HG02943 (cell line): ENCODE results near the gene DUSP11.
"Not testable (repeated sequence)": the region's sequence is repeated elsewhere in the genome, so short reads cannot be mapped to it uniquely, and the experiment has no call there.

Experiments used
- ATAC-seq: cut with Tn5 transposase; IDR thresholded peaks from one replicate; pipeline ENCODE4 v1.9.1; 2021; ENCODE audit warnings: mild to moderate bottlenecking, low read depth, moderate library complexity; ENCODE audit not compliant: unreplicated experiment

The DUSP11 gene

GRCh38 chr2:73776869-73777519 is 2.9 kb downstream of the DUSP11 start:
- no peak for ATAC-seq

GRCh38 chr2:73776381-73776780 is 3.5 kb downstream of the DUSP11 start:
- ATAC-seq = no peak

GRCh38 chr2:73772819-73773218 is 7.1 kb downstream of the DUSP11 start:
- ATAC-seq = no peak

- ATAC-seq = no peak
Observed at GRCh38 chr2:73770725-73771124, 9.2 kb downstream of the DUSP11 start.

GRCh38 chr2:73766994-73767393 is 12.9 kb downstream of the DUSP11 start:
- ATAC-seq = no peak

- no peak for ATAC-seq
Observed at GRCh38 chr2:73766349-73766748, 13.6 kb downstream of the DUSP11 start.

GRCh38 chr2:73764945-73765344 is 15.0 kb downstream of the DUSP11 start:
- ATAC-seq = no peak

GRCh38 chr2:73762571-73762970 is 17.3 kb downstream of the DUSP11 start:
- no peak for ATAC-seq

GRCh38 chr2:73759904-73760303 is 20.0 kb downstream of the DUSP11 start:
- ATAC-seq = no peak

GRCh38 chr2:73759285-73759764 is 20.6 kb downstream of the DUSP11 start:
- ATAC-seq = no peak

GRCh38 chr2:73754332-73754731 is 25.6 kb downstream of the DUSP11 start:
- not testable (repeated sequence) for ATAC-seq

GRCh38 chr2:73749314-73749713 is 30.6 kb downstream of the DUSP11 start:
- no peak for ATAC-seq

- no peak for ATAC-seq
Observed at GRCh38 chr2:73746877-73747208, 33.1 kb downstream of the DUSP11 start.

GRCh38 chr2:73746015-73746876 is 33.7 kb downstream of the DUSP11 start:
- no peak for ATAC-seq

GRCh38 chr2:73740767-73741166 is 39.1 kb downstream of the DUSP11 start:
- ATAC-seq = no peak

GRCh38 chr2:73739101-73739500 is 40.8 kb downstream of the DUSP11 start:
- ATAC-seq = no peak

- ATAC-seq = peak; percentile 95
Observed at GRCh38 chr2:73736855-73737779, 42.8 kb downstream of the DUSP11 start, which contains the start of gene TPRKB. TSS of gene TPRKB (minus strand) at chr2:73737345. CDS start at chr2:73734569, 2,776 bp downstream.

- no peak for ATAC-seq
Observed at GRCh38 chr2:73736378-73736777, 43.5 kb downstream of the DUSP11 start.

GRCh38 chr2:73730810-73731209 is 49.1 kb downstream of the DUSP11 start:
- ATAC-seq = no peak

GRCh38 chr2:73728711-73729110 is 51.2 kb downstream of the DUSP11 start:
- no peak for ATAC-seq

GRCh38 chr2:73728043-73728442 is 51.9 kb downstream of the DUSP11 start:
- no peak for ATAC-seq
